ENCODE measurements around the gene ERICH2. TPM values are rescaled to one million over a fixed set of nuclear protein-coding genes. Genes with fewer than 3 reads are reported as not detected.

Gene ERICH2
- total RNA-seq, 4 donors from 2014 or later, result 1.7 TPM; not detected in 3

- H3K4me1 ChIP-seq, result no peaks in the 10 kb centered on the region
- H3K9me3 ChIP-seq, result peaks cover 0 to 13% (median 0%) of the 10 kb centered on the region in 4 donors
- DNase-seq (ENCODE audit: extremely low spot score), result no peak
- TF ChIP-seq CTCF (IDR thresholded peaks at IDR 0.05), result no peak
- TF ChIP-seq POLR2AphosphoS5 (IDR thresholded peaks at IDR 0.05), result no peak
- TF ChIP-seq POLR2A (IDR thresholded peaks at IDR 0.05; ENCODE audit: low read depth), result no peak
- TF ChIP-seq EP300 (IDR thresholded peaks at IDR 0.05), result no peak
- intact Hi-C loops (cut with DNase I), result no loop called here
- H3K36me3 ChIP-seq, result no peaks in the 10 kb centered on the region
- peaks cover 0 to 20% (median 0%) of the 10 kb centered on the region in 4 donors for H3K27me3 ChIP-seq
- no peak overlapping the region for H3K4me3 ChIP-seq
- H3K27ac ChIP-seq (replicated peaks in 1 of 4), result no peak overlapping the region
- 64% methylated on average over 3 of the region's 3 CpGs for WGBS
Measured at GRCh38 chr2:170739048-170739447, 31.1 kb upstream of the ERICH2 start.

GRCh38 chr2:170739507-170740046, 30.6 kb upstream of the ERICH2 start:
- WGBS, result 87% methylated on average over 3 of the region's 3 CpGs
- intact Hi-C loops (cut with DNase I), result no loop called here
- Histone ChIP-seq H3K36me3 (no peaks in the 10 kb centered on the region), H3K4me1 (no peaks in the 10 kb centered on the region), H3K27ac (replicated peaks in 1 of 4) (no peak overlapping the region), H3K9me3 (peaks cover 0 to 13% (median 0%) of the 10 kb centered on the region in 4 donors), H3K27me3 (peaks cover 0 to 23% (median 0%) of the 10 kb centered on the region in 4 donors), H3K4me3 (no peak overlapping the region)
- no peak for DNase-seq (ENCODE audit: extremely low spot score)
- TF ChIP-seq CTCF (IDR thresholded peaks at IDR 0.05) (no peak), POLR2AphosphoS5 (IDR thresholded peaks at IDR 0.05) (no peak), EP300 (IDR thresholded peaks at IDR 0.05) (no peak), POLR2A (IDR thresholded peaks at IDR 0.05; ENCODE audit: low read depth) (no peak)

GRCh38 chr2:170740660-170741059, 29.5 kb upstream of the ERICH2 start:
- Histone ChIP-seq H3K9me3 (peaks cover 0 to 13% (median 0%) of the 10 kb centered on the region in 4 donors), H3K27me3 (peaks cover 0 to 28% (median 0%) of the 10 kb centered on the region in 4 donors), H3K27ac (replicated peaks in 1 of 4) (no peak overlapping the region), H3K4me3 (no peak overlapping the region), H3K36me3 (no peaks in the 10 kb centered on the region), H3K4me1 (no peaks in the 10 kb centered on the region)
- no peak for TF ChIP-seq POLR2AphosphoS5 (IDR thresholded peaks at IDR 0.05)
- no peak for TF ChIP-seq POLR2A (IDR thresholded peaks at IDR 0.05; ENCODE audit: low read depth)
- TF ChIP-seq CTCF (IDR thresholded peaks at IDR 0.05), result no peak
- no peak for TF ChIP-seq EP300 (IDR thresholded peaks at IDR 0.05)
- peak; percentile 90 for DNase-seq (ENCODE audit: extremely low spot score)
- intact Hi-C loops (cut with DNase I), result no loop called here
- WGBS, result 66% methylated on average over 4 of the region's 4 CpGs

- Histone ChIP-seq H3K27me3 (peaks cover 0 to 28% (median 0%) of the 10 kb centered on the region in 4 donors), H3K4me3 (no peak overlapping the region), H3K36me3 (no peaks in the 10 kb centered on the region), H3K27ac (replicated peaks in 1 of 4) (no peak overlapping the region), H3K9me3 (peaks cover 0 to 11% (median 0%) of the 10 kb centered on the region in 4 donors), H3K4me1 (no peaks in the 10 kb centered on the region)
- WGBS, result 87% methylated on average over 3 of the region's 3 CpGs
- DNase-seq (ENCODE audit: extremely low spot score), result peak; percentile 77
- no peak for TF ChIP-seq EP300 (IDR thresholded peaks at IDR 0.05)
- no peak for TF ChIP-seq POLR2AphosphoS5 (IDR thresholded peaks at IDR 0.05)
- no peak for TF ChIP-seq CTCF (IDR thresholded peaks at IDR 0.05)
- TF ChIP-seq POLR2A (IDR thresholded peaks at IDR 0.05; ENCODE audit: low read depth), result no peak
- intact Hi-C loops (cut with DNase I), result no loop called here
Measured at GRCh38 chr2:170742000-170742399, 28.2 kb upstream of the ERICH2 start.

Data from esophagus muscularis mucosa (tissue), 4 donors.